ENCODE measurements around the gene ACTN1.

ACTN1 gene

GRCh38 chr14:68824207-68824516, 154.9 kb downstream of the ACTN1 start:
- DNase-seq (ENCODE audit: low read depth), result no peak

All from activated T-helper 1 cell treated with Interleukin-2 at 50 U/mL for 16 hours (primary cell).